KOPT-K1 (cell line): ENCODE measurements around the gene AHRR.
"Not testable (repeated sequence)": the region's sequence is repeated elsewhere in the genome, so short reads cannot be mapped to it uniquely, and the experiment has no call there.

Source experiments
- H3K27ac ChIP-seq: fragments of 200-600 bp; sonication (generic); 2 replicates; pipeline ENCODE4 v1.5.1; 2016; ENCODE audit warnings: antibody characterized with exemption, mild to moderate bottlenecking, low read depth, low read length; ENCODE audit not compliant: poor library complexity, severe bottlenecking
- H3K36me3 ChIP-seq: fragments of 200-600 bp; sonication (generic); 2 replicates; pipeline ENCODE4 v1.5.1; 2017; ENCODE audit warnings: antibody characterized with exemption, mild to moderate bottlenecking, low read length, moderate library complexity; ENCODE audit not compliant: insufficient read depth
- H3K9me3 ChIP-seq: fragments of 200-600 bp; sonication (generic); 2 replicates; pipeline ENCODE4 v1.5.1; 2017; ENCODE audit warnings: antibody characterized with exemption, low read length, mild to moderate bottlenecking; ENCODE audit not compliant: insufficient read depth, poor library complexity, severe bottlenecking

AHRR gene

GRCh38 chr5:404666-405241 lies 83.2 kb downstream of the AHRR start:
- Histone ChIP-seq H3K27ac (no peak overlapping the region), H3K36me3 (no peaks in the 10 kb centered on the region), H3K9me3 (no peaks in the 10 kb centered on the region)

GRCh38 chr5:405421-405820 lies 83.9 kb downstream of the AHRR start:
- Histone ChIP-seq H3K36me3 (no peaks in the 10 kb centered on the region), H3K27ac (no peak overlapping the region), H3K9me3 (no peaks in the 10 kb centered on the region)

GRCh38 chr5:406041-406440 lies 84.5 kb downstream of the AHRR start:
- no peaks in the 10 kb centered on the region for H3K36me3 ChIP-seq
- no peaks in the 10 kb centered on the region for H3K9me3 ChIP-seq
- H3K27ac ChIP-seq: no peak overlapping the region

GRCh38 chr5:407051-407450 lies 85.5 kb downstream of the AHRR start:
- H3K36me3 ChIP-seq: no peaks in the 10 kb centered on the region
- no peaks in the 10 kb centered on the region for H3K9me3 ChIP-seq
- H3K27ac ChIP-seq: no peak overlapping the region

GRCh38 chr5:407801-408268 lies 86.3 kb downstream of the AHRR start:
- no peak overlapping the region for H3K27ac ChIP-seq
- no peaks in the 10 kb centered on the region for H3K36me3 ChIP-seq
- H3K9me3 ChIP-seq: no peaks in the 10 kb centered on the region

GRCh38 chr5:410911-411517 lies 89.5 kb downstream of the AHRR start:
- Histone ChIP-seq H3K9me3 (no peaks in the 10 kb centered on the region), H3K36me3 (no peaks in the 10 kb centered on the region), H3K27ac (no peak overlapping the region)

GRCh38 chr5:411728-412127 lies 90.2 kb downstream of the AHRR start:
- H3K27ac ChIP-seq: no peak overlapping the region
- H3K9me3 ChIP-seq: no peaks in the 10 kb centered on the region
- no peaks in the 10 kb centered on the region for H3K36me3 ChIP-seq

- not testable (repeated sequence) for H3K9me3 ChIP-seq, H3K36me3 ChIP-seq
- H3K27ac ChIP-seq: peak overlapping the region; percentile 48
Observed at GRCh38 chr5:414991-415927, 93.7 kb downstream of the AHRR start.

GRCh38 chr5:415928-416635 lies 94.6 kb downstream of the AHRR start:
- H3K27ac ChIP-seq: peak overlapping the region; percentile 48
- H3K36me3 ChIP-seq: no peaks in the 10 kb centered on the region
- no peaks in the 10 kb centered on the region for H3K9me3 ChIP-seq

GRCh38 chr5:416636-416960 lies 95.1 kb downstream of the AHRR start:
- no peaks in the 10 kb centered on the region for H3K36me3 ChIP-seq
- peak overlapping the region; percentile 48 for H3K27ac ChIP-seq
- no peaks in the 10 kb centered on the region for H3K9me3 ChIP-seq

- Histone ChIP-seq H3K27ac (no peak overlapping the region), H3K9me3 (no peaks in the 10 kb centered on the region), H3K36me3 (no peaks in the 10 kb centered on the region)
Observed at GRCh38 chr5:417301-418161, 96.0 kb downstream of the AHRR start.

GRCh38 chr5:418162-419121 lies 96.9 kb downstream of the AHRR start:
- Histone ChIP-seq H3K36me3 (no peaks in the 10 kb centered on the region), H3K27ac (no peak overlapping the region), H3K9me3 (no peaks in the 10 kb centered on the region)

GRCh38 chr5:419970-420369 lies 98.5 kb downstream of the AHRR start:
- H3K27ac ChIP-seq: no peak overlapping the region
- no peaks in the 10 kb centered on the region for H3K36me3 ChIP-seq

More at GRCh38 chr5:419970-420369, 98.5 kb downstream of the AHRR start:
- H3K9me3 ChIP-seq: no peaks in the 10 kb centered on the region
